Measurements from ENCODE around the gene RUSF1. TPM values are rescaled to one million over a fixed set of nuclear protein-coding genes. Genes with fewer than 3 reads are reported as not detected.

Gene RUSF1
- total and polyA plus RNA-seq, 10 of the 15 experiments (the other 5 are each of a cell fraction or from before 2014, with no cell fraction given) = 0.20 to 46.3 (median 29.7) TPM

DNA sequence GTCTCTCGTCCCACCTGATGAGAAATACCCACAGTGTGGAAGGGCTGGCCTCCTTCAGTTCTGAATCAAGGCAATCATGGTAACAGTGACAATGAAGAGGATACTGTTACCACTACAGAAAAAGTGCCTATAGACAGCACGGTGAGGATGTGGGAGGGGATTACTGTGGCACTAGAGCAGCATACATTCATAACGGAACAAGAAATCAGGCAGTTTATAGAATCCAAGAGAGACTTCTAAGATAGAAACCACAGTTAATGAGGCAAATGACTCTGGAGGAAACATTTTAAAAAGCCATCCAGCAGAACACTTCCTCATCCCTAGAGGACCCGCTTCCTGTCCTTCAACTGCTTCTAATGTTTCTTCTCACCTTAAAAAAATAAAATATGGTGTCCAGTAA lies 2.7 kb downstream of the RUSF1 start (continued):
- TF ChIP-seq PAX5 (IDR thresholded peaks at IDR 0.05; ENCODE audit: borderline replicate concordance, low read depth, low read length) (no peak), TBL1XR1 (IDR thresholded peaks at IDR 0.05; ENCODE audit: low read depth, low read length) (no peak), ZNF274 (IDR thresholded peaks at IDR 0.05; ENCODE audit: insufficient read depth, insufficient read length) (no peak), BRCA1 (IDR thresholded peaks at IDR 0.05; ENCODE audit: low read depth, low read length) (no peak), SPI1 (IDR thresholded peaks at IDR 0.05; ENCODE audit: borderline replicate concordance, insufficient read depth, low read depth, low read length) (peak; percentile 65; the same call in 1 of the 2 replicates), REST (IDR thresholded peaks at IDR 0.05; ENCODE audit: low read depth, low read length) (no peak), ZBED1 (IDR thresholded peaks at IDR 0.05; ENCODE audit: borderline replicate concordance) (no peak), CHD4 (IDR thresholded peaks at IDR 0.05) (no peak), CBX3 (IDR thresholded peaks at IDR 0.05; ENCODE audit: borderline replicate concordance, low read depth) (no peak), ATF7 (IDR thresholded peaks at IDR 0.05; ENCODE audit: low read depth) (0 out of 2 replicates have a peak, but pooled peaks have one; percentile 19), RFX5 (IDR thresholded peaks at IDR 0.05; ENCODE audit: low read depth, low read length) (no peak), SREBF2 (IDR thresholded peaks at IDR 0.05; ENCODE audit: low read length) (no peak), FOXK2 (IDR thresholded peaks at IDR 0.05) (no peak), POLR2A (IDR thresholded peaks at IDR 0.05; ENCODE audit: low read depth, low read length) (no peak), EED (IDR thresholded peaks at IDR 0.05; ENCODE audit: low read depth) (peak; percentile 76), NBN (IDR thresholded peaks at IDR 0.05) (0 out of 2 replicates have a peak, but pooled peaks have one; percentile 38), MEF2A (IDR thresholded peaks at IDR 0.05; ENCODE audit: insufficient read depth, low read depth, low read length) (0 out of 2 replicates have a peak, but pooled peaks have one; percentile 28), BHLHE40 (IDR thresholded peaks at IDR 0.05; ENCODE audit: borderline replicate concordance in 1 of 2, low read depth in 2 of 2, low read length in 1 of 2) (no peak), FOXM1 (IDR thresholded peaks at IDR 0.05; ENCODE audit: low read depth, low read length) (peak; percentile 45; the same call in 1 of the 2 replicates), ZSCAN29 (IDR thresholded peaks at IDR 0.05) (no peak), GABPA (IDR thresholded peaks at IDR 0.05; ENCODE audit: low read depth) (peak; percentile 49; the same call in 1 of the 2 replicates), NFYA (IDR thresholded peaks at IDR 0.05; ENCODE audit: borderline replicate concordance, low read depth, low read length) (no peak)
- TF ChIP-seq, protein P1, sequence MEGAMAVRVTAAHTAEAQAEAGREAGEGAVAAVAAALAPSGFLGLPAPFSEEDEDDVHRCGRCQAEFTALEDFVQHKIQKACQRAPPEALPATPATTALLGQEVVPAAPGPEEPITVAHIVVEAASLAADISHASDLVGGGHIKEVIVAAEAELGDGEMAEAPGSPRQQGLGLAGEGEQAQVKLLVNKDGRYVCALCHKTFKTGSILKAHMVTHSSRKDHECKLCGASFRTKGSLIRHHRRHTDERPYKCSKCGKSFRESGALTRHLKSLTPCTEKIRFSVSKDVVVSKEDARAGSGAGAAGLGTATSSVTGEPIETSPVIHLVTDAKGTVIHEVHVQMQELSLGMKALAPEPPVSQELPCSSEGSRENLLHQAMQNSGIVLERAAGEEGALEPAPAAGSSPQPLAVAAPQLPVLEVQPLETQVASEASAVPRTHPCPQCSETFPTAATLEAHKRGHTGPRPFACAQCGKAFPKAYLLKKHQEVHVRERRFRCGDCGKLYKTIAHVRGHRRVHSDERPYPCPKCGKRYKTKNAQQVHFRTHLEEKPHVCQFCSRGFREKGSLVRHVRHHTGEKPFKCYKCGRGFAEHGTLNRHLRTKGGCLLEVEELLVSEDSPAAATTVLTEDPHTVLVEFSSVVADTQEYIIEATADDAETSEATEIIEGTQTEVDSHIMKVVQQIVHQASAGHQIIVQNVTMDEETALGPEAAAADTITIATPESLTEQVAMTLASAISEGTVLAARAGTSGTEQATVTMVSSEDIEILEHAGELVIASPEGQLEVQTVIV (IDR thresholded peaks at IDR 0.05; ENCODE audit: borderline replicate concordance, partially characterized antibody) = no peak
- TF ChIP-seq, protein P2, sequence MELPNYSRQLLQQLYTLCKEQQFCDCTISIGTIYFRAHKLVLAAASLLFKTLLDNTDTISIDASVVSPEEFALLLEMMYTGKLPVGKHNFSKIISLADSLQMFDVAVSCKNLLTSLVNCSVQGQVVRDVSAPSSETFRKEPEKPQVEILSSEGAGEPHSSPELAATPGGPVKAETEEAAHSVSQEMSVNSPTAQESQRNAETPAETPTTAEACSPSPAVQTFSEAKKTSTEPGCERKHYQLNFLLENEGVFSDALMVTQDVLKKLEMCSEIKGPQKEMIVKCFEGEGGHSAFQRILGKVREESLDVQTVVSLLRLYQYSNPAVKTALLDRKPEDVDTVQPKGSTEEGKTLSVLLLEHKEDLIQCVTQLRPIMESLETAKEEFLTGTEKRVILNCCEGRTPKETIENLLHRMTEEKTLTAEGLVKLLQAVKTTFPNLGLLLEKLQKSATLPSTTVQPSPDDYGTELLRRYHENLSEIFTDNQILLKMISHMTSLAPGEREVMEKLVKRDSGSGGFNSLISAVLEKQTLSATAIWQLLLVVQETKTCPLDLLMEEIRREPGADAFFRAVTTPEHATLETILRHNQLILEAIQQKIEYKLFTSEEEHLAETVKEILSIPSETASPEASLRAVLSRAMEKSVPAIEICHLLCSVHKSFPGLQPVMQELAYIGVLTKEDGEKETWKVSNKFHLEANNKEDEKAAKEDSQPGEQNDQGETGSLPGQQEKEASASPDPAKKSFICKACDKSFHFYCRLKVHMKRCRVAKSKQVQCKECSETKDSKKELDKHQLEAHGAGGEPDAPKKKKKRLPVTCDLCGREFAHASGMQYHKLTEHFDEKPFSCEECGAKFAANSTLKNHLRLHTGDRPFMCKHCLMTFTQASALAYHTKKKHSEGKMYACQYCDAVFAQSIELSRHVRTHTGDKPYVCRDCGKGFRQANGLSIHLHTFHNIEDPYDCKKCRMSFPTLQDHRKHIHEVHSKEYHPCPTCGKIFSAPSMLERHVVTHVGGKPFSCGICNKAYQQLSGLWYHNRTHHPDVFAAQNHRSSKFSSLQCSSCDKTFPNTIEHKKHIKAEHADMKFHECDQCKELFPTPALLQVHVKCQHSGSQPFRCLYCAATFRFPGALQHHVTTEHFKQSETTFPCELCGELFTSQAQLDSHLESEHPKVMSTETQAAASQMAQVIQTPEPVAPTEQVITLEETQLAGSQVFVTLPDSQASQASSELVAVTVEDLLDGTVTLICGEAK (IDR thresholded peaks at IDR 0.05; ENCODE audit: borderline replicate concordance) = no peak

Data from GM12878 (cell line).